ENCODE data around the gene KRTAP12-4. TPM values are rescaled to one million over a fixed set of nuclear protein-coding genes. Genes with fewer than 3 reads are reported as not detected.
"Not testable (repeated sequence)": the region's sequence is repeated elsewhere in the genome, so short reads cannot be mapped to it uniquely, and the experiment has no call there.

KRTAP12-4 gene
- total RNA-seq, 2 experiments from 2014 or later, result not detected

DNA sequence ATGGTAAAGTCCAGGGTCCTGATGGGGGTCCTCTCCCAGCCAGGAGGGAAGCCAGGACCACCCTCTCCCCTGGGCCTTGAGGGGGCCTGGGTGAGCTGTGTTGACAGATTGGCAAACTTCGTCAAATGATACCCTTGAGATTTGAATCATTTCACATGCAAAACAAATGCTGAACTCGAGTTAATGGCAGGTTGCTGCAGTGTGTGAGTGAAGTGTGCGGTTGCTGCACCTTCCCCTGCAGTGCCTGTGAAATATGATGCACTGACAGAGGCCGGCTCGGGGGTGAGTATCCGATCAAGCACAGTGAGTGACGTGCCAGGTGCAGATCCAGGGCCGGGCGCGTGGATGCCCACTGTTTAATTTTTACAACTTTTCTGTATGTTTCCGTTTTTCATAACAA lies 33.2 kb upstream of the KRTAP12-4 start:
- no peak for DNase-seq (ENCODE audit: low spot score)
- BruUV-seq (replicated peaks), result no TSS peak
- H4K20me1 ChIP-seq (ENCODE audit: insufficient read depth, low read length), result no peaks in the 10 kb centered on the region
- no peaks in the 10 kb centered on the region for H3K9me2 ChIP-seq (ENCODE audit: insufficient read depth, low read length)
- intact Hi-C loops (cut with micrococcal nuclease; ENCODE audit: unreplicated experiment), result no loop called here
- 0 out of 2 replicates have a peak, but pooled peaks cover 3% of the 10 kb centered on the region for H3K9me3 ChIP-seq (ENCODE audit: low read length)
- TF ChIP-seq, protein P1, sequence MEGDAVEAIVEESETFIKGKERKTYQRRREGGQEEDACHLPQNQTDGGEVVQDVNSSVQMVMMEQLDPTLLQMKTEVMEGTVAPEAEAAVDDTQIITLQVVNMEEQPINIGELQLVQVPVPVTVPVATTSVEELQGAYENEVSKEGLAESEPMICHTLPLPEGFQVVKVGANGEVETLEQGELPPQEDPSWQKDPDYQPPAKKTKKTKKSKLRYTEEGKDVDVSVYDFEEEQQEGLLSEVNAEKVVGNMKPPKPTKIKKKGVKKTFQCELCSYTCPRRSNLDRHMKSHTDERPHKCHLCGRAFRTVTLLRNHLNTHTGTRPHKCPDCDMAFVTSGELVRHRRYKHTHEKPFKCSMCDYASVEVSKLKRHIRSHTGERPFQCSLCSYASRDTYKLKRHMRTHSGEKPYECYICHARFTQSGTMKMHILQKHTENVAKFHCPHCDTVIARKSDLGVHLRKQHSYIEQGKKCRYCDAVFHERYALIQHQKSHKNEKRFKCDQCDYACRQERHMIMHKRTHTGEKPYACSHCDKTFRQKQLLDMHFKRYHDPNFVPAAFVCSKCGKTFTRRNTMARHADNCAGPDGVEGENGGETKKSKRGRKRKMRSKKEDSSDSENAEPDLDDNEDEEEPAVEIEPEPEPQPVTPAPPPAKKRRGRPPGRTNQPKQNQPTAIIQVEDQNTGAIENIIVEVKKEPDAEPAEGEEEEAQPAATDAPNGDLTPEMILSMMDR (conservative IDR thresholded peaks at IDR 0.05; ENCODE audit: low read length), result no peak
- no peak for TF ChIP-seq EZH2phosphoT487 (IDR thresholded peaks at IDR 0.05; ENCODE audit: borderline replicate concordance, low read depth, low read length)
- ChIA-PET CTCF (ENCODE audit: unreplicated experiment) (no interaction called here), POLR2A (no interaction called here)
- no peaks in the 10 kb centered on the region for H3K36me3 ChIP-seq (ENCODE audit: insufficient read depth, low read length)
- H3K79me2 ChIP-seq (ENCODE audit: insufficient read depth, low read depth, low read length), result no peaks in the 10 kb centered on the region
- no peak overlapping the region for H3K4me2 ChIP-seq (ENCODE audit: low read length)
- no peak overlapping the region for H2AFZ ChIP-seq (ENCODE audit: low read length)
- H3K4me1 ChIP-seq (ENCODE audit: insufficient read depth, low read length, poor library complexity, severe bottlenecking), result no peaks in the 10 kb centered on the region
- no peak overlapping the region for H3K4me3 ChIP-seq (ENCODE audit: low read depth, low read length, poor library complexity, severe bottlenecking)
- no peak overlapping the region for H3K27ac ChIP-seq (ENCODE audit: low read depth, low read length, poor library complexity, severe bottlenecking)

DNA sequence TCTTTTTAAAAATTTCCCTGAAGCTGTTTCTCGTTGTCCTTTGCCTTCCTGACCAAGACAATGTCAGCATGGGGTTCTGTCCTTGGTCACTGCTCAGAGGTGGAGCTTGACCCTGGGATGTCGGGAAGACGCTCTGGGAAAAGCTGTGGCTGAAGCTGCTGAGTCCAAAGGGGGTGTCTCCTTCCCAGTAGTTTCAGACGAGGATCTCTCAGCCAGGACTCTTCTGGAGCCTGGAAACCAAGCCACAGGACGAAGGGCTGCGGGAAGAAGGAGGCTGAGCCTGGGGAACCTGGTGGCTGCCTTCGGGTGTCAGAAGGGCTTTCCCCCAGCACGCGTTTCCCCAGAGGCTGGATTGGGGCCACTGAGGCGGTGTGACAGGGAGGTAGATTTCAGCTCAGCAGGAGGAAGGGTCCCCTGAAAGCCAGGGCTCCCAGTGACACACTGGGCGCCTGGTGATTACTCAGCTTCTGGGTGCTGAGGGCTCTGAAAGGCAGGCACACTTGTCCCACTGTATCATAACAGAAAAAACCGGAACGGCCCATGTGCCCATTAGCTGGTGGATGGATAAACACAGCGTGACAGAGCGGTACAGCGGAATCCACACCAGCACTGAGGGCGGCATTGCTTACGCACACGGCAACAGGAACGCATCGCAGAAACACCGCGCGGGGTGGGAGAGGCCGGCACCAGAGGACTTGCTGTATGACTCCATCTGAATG lies 32.5 kb upstream of the KRTAP12-4 start:
- Histone ChIP-seq H3K36me3 (ENCODE audit: insufficient read depth, low read length) (no peaks in the 10 kb centered on the region), H4K20me1 (ENCODE audit: insufficient read depth, low read length) (no peaks in the 10 kb centered on the region), H3K4me1 (ENCODE audit: insufficient read depth, low read length, poor library complexity, severe bottlenecking) (no peaks in the 10 kb centered on the region), H3K9me2 (ENCODE audit: insufficient read depth, low read length) (no peaks in the 10 kb centered on the region), H2AFZ (ENCODE audit: low read length) (no peak overlapping the region), H3K9me3 (ENCODE audit: low read length) (no peaks in the 10 kb centered on the region), H3K79me2 (ENCODE audit: insufficient read depth, low read depth, low read length) (no peaks in the 10 kb centered on the region), H3K4me2 (ENCODE audit: low read length) (no peak overlapping the region), H3K27ac (ENCODE audit: low read depth, low read length, poor library complexity, severe bottlenecking) (no peak overlapping the region), H3K4me3 (ENCODE audit: low read depth, low read length, poor library complexity, severe bottlenecking) (no peak overlapping the region)
- ChIA-PET POLR2A (no interaction called here), CTCF (ENCODE audit: unreplicated experiment) (no interaction called here)
- intact Hi-C loops (cut with micrococcal nuclease; ENCODE audit: unreplicated experiment), result no loop called here
- no TSS peak for BruUV-seq (replicated peaks)
- no peak for DNase-seq (ENCODE audit: low spot score)
- TF ChIP-seq EZH2phosphoT487 (IDR thresholded peaks at IDR 0.05; ENCODE audit: borderline replicate concordance, low read depth, low read length), result no peak
- TF ChIP-seq, protein P1 (conservative IDR thresholded peaks at IDR 0.05; ENCODE audit: low read length), result no peak

DNA sequence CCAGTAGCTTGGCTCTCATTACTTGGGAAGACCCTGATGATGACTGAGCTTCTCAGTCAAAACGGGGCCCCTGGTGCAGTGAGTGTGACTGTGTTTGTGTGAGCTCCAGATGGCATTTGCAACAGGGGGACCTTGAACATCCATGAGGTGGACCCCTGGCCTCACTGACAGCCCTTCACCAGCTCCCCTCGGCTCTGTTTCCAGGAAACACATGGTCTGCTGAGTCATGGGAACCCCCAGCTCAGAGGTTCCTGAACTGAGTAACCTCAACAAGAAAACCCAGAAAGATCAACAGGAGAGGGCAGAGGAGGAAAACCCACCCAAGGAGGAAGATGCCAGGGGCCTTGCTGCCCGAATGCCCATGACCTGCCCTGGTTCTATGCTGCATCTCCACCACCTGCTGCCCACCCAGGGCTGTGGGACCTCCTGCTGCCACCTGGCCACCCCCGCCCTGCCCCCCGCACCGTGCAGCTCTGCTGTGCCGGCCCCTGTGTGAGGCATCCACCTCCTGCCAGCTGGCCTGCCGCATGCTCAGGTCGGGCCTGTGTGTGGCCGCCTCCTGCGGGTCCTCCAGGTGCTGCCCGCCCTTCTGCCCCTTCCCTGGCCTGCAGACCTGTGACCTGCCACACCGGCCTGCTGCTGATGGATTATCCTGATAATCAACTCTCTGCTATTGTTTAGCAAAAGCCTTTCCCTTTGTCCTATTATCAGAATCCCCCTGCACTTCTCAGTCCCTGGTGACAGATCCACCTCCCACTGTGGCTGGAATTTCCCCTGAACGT lies 31.7 kb upstream of the KRTAP12-4 start:
- POLR2A ChIA-PET, result no interaction called here
- H2AFZ ChIP-seq (ENCODE audit: low read length), result no peak overlapping the region
- no peak overlapping the region for H3K4me2 ChIP-seq (ENCODE audit: low read length)
- intact Hi-C loops (cut with micrococcal nuclease; ENCODE audit: unreplicated experiment), result no loop called here
- no peaks in the 10 kb centered on the region for H3K9me3 ChIP-seq (ENCODE audit: low read length)
- H3K79me2 ChIP-seq (ENCODE audit: insufficient read depth, low read depth, low read length), result no peaks in the 10 kb centered on the region
- no peak overlapping the region for H3K4me3 ChIP-seq (ENCODE audit: low read depth, low read length, poor library complexity, severe bottlenecking)
- BruUV-seq (replicated peaks), result no TSS peak
- TF ChIP-seq EZH2phosphoT487 (IDR thresholded peaks at IDR 0.05; ENCODE audit: borderline replicate concordance, low read depth, low read length), result no peak
- TF ChIP-seq, protein P1 (conservative IDR thresholded peaks at IDR 0.05; ENCODE audit: low read length), result no peak
- H4K20me1 ChIP-seq (ENCODE audit: insufficient read depth, low read length), result no peaks in the 10 kb centered on the region
- H3K9me2 ChIP-seq (ENCODE audit: insufficient read depth, low read length), result no peaks in the 10 kb centered on the region
- H3K4me1 ChIP-seq (ENCODE audit: insufficient read depth, low read length, poor library complexity, severe bottlenecking), result no peaks in the 10 kb centered on the region
- H3K27ac ChIP-seq (ENCODE audit: low read depth, low read length, poor library complexity, severe bottlenecking), result no peak overlapping the region
- H3K36me3 ChIP-seq (ENCODE audit: insufficient read depth, low read length), result no peaks in the 10 kb centered on the region
- DNase-seq (ENCODE audit: low spot score), result no peak
- CTCF ChIA-PET (ENCODE audit: unreplicated experiment), result no interaction called here

DNA sequence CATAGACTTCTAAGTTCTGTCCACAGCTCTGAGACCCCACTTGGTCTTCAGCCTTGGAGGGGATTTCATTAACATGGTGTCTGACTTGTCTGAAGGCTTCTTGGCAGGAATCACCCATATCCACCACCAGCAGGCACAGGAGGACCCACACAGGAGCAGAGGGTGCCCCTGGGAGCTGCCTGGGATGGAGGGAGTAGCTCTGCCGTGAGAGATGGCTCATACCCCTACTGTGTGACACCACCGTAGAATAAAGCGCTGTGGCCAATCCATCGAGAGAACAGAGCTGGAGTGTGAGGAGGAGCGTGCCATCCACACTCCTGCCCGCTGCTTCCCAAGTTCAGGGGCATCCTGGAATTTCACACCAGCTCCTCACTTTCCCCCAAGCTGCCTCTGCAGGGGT lies 30.6 kb upstream of the KRTAP12-4 start:
- DNase-seq (ENCODE audit: low spot score); intact Hi-C loops (cut with micrococcal nuclease; ENCODE audit: unreplicated experiment); H3K36me3 ChIP-seq (ENCODE audit: insufficient read depth, low read length); H3K9me3 ChIP-seq (ENCODE audit: low read length); H3K27ac ChIP-seq (ENCODE audit: low read depth, low read length, poor library complexity, severe bottlenecking); H3K4me2 ChIP-seq (ENCODE audit: low read length); POLR2A ChIA-PET; CTCF ChIA-PET (ENCODE audit: unreplicated experiment); H4K20me1 ChIP-seq (ENCODE audit: insufficient read depth, low read length); H2AFZ ChIP-seq (ENCODE audit: low read length); H3K79me2 ChIP-seq (ENCODE audit: insufficient read depth, low read depth, low read length); H3K4me1 ChIP-seq (ENCODE audit: insufficient read depth, low read length, poor library complexity, severe bottlenecking); H3K4me3 ChIP-seq (ENCODE audit: low read depth, low read length, poor library complexity, severe bottlenecking); H3K9me2 ChIP-seq (ENCODE audit: insufficient read depth, low read length); BruUV-seq (replicated peaks): not testable (repeated sequence)
